K562 (cell line): ENCODE data around the gene LCA5L. TPM values are rescaled to one million over a fixed set of nuclear protein-coding genes. Genes with fewer than 3 reads are reported as not detected.

ENCODE experiments used
- ARID2 ChIP-seq: fragments of 450-650 bp; IDR thresholded peaks from 2 replicates; pipeline ENCODE4 v1.6.1; 2017; ENCODE audit warnings: antibody characterized with exemption, mild to moderate bottlenecking
- ATF1 ChIP-seq, 2 experiments: fragments of 450-650 bp in 1 of 2; IDR thresholded peaks; 2 replicates each; pipeline ENCODE4 v1.6.1; 2016; ENCODE audit warnings: missing compliant biosample characterization in 1 of 2, missing genetic modification characterization in 1 of 2
- ETV6 ChIP-seq, 3 experiments: fragments of 150-350 bp in 1 of 3; sonication (generic) in 1 of 3; formaldehyde crosslinking in 1 of 3; IDR thresholded peaks; 2 replicates each; pipeline versions ENCODE4 v1.6.1 to v1.8.0; 2014 to 2022; ENCODE audit warnings: borderline replicate concordance in 2 of 3, low read depth in 2 of 3, antibody characterized with exemption in 1 of 3, low read length in 1 of 3, mild to moderate bottlenecking in 1 of 3, missing genetic modification reagents in 1 of 3
- KAT2B ChIP-seq: IDR thresholded peaks from one replicate; pipeline ENCODE4 v1.6.1; 2012; ENCODE audit warnings: low read depth, mild to moderate bottlenecking, control low read depth, inconsistent platforms, low read length, moderate library complexity
- NCOA4 ChIP-seq: fragments of 450-650 bp; IDR thresholded peaks from 2 replicates; pipeline ENCODE4 v1.6.1; 2018; ENCODE audit warnings: mild to moderate bottlenecking; ENCODE audit not compliant: partially characterized antibody
- PPARD ChIP-seq: fragments of 250-450 bp; sonication (Bioruptor Pico); IDR thresholded peaks from 2 replicates; pipeline ENCODE4 v1.8.0; 2022; ENCODE audit warnings: inconsistent platforms, mild to moderate bottlenecking, moderate library complexity
- RBM15 ChIP-seq: fragments of 200-400 bp; formaldehyde crosslinking; IDR thresholded peaks from 2 replicates; pipeline ENCODE4 v1.6.1; 2018; ENCODE audit warnings: mild to moderate bottlenecking, low read length, moderate library complexity; ENCODE audit not compliant: insufficient read depth
- RBM34 ChIP-seq: fragments of 200-400 bp; formaldehyde crosslinking; IDR thresholded peaks from 2 replicates; pipeline ENCODE4 v1.6.1; 2018; ENCODE audit warnings: low read length, borderline replicate concordance; ENCODE audit not compliant: insufficient read depth
- SMARCB1 ChIP-seq: IDR thresholded peaks from 2 replicates; pipeline ENCODE4 v1.6.1; 2011; ENCODE audit warnings: improper control_type of control experiment, low read depth; ENCODE audit not compliant: insufficient read length
- polyA plus RNA-seq, 8 experiments: library from polyadenylated mRNA; depleted of rRNA in 4 of 8; stranded (reverse) in 5 of 8; unstranded in 3 of 8; fragments of >200 nt; fragmentation: Nextera tagmentation in 2 of 8; fragmentation: Illumina TruSeq in 1 of 8; extraction: Ambion mirVana in 2 of 8; extraction: Trizol in 1 of 8; gene quantifications; 2 replicates each; pipeline versions ENCODE4 v1.2.1 to v1.2.3, GENCODE V29; 2011 to 2014; ENCODE audit warnings: inconsistent platforms in 1 of 8, missing spikeins in 1 of 8
- total RNA-seq, 7 experiments: library from RNA; depleted of rRNA in 6 of 7; stranded (reverse); fragments of >200 nt in 6 of 7; fragmentation: Illumina TruSeq in 2 of 7; extraction: Trizol in 2 of 7; gene quantifications; 2 replicates each; pipeline versions ENCODE4 v1.2.1 to v1.2.3, GENCODE V29; 2011 to 2021; ENCODE audit warnings: low replicate concordance in 1 of 7
- TF ChIP-seq, protein P1 (sequence below): fragments of 450-650 bp; IDR thresholded peaks from 2 replicates; pipeline ENCODE4 v1.6.1; 2016; ENCODE audit warnings: low read depth, mild to moderate bottlenecking, moderate library complexity
- TF ChIP-seq, protein P2 (sequence below): fragments of 450-650 bp; IDR thresholded peaks from 2 replicates; pipeline ENCODE4 v1.6.1; 2018; ENCODE audit not compliant: partially characterized antibody
- TF ChIP-seq, protein P3 (sequence below): fragments of 450-650 bp; IDR thresholded peaks from 2 replicates; pipeline ENCODE4 v1.6.1; 2014; ENCODE audit warnings: low read depth, mild to moderate bottlenecking, moderate library complexity, borderline replicate concordance
- TF ChIP-seq, protein P4 (sequence below): fragments of 250-450 bp; sonication (Bioruptor Pico); IDR thresholded peaks from 2 replicates; pipeline ENCODE4 v1.5.0; 2022; ENCODE audit warnings: mild to moderate bottlenecking
- TF ChIP-seq, protein P5 (sequence below): fragments of 250-450 bp; sonication (Bioruptor Pico); IDR thresholded peaks from 2 replicates; pipeline ENCODE4 v1.5.0; 2020; ENCODE audit warnings: mild to moderate bottlenecking

Gene LCA5L
- total and polyA plus RNA-seq, 9 of the 15 experiments (the other 6 are each of a cell fraction or from before 2014, with no cell fraction given) = 1.8 to 4.9 (median 3.8) TPM

DNA sequence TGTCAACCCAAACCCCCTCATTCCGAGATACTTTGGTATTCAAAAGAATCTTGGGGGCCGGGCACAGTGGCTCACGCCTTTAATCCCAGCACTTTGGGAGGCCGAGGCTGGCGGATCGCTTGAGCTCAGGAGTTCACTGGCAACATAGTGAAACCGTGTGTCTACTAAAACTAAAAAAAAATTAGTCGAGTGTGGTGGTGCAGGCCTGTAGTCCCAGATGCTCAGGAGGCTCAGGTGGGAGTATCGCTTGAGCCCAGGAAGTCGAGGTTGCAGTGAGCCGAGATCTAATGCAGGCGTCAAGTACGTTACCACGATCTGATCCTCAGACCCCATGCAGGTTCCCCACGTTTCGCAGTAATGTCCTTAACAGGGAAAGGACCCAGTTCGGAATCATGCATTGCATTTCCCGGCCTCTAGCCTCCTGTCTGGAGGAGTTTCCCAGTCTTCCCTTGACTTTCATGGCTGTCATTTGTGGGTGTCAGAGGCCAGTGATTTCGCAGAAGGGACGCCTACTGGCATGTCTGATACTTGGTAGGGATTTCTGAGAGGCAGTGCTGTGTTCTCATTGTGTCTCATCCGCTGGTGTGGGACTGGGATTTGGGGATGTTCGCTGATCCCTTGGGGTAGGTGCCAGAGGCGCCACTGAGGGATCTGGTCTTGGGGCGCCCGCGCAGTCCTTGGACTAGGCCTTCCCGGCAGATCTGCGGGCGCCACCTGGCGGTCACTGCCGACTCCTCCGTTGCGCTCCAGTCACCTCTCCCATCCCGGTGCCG, 57.4 kb downstream of the LCA5L start (continued):
- TF ChIP-seq, protein P1, sequence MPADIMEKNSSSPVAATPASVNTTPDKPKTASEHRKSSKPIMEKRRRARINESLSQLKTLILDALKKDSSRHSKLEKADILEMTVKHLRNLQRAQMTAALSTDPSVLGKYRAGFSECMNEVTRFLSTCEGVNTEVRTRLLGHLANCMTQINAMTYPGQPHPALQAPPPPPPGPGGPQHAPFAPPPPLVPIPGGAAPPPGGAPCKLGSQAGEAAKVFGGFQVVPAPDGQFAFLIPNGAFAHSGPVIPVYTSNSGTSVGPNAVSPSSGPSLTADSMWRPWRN = 0 out of 2 replicates have a peak, but pooled peaks have one; percentile 14
- TF ChIP-seq ARID2 (peak; percentile 90), PPARD (no peak), RBM34 (no peak), ATF1 (CRISPR knock-in tag; IDR thresholded peaks at IDR 0.05) (no peak), ATF1 (tag; IDR thresholded peaks at IDR 0.05) (peak; percentile 39; the same call in 1 of the 2 replicates), ETV6 (IDR thresholded peaks at IDR 0.05; ENCODE audit: borderline replicate concordance in 1 of 2, low read depth in 2 of 2, low read length in 1 of 2) (no peak), ETV6 (CRISPR knock-in tag; IDR thresholded peaks at IDR 0.05; ENCODE audit: borderline replicate concordance) (no peak), SMARCB1 (no peak), KAT2B (no peak), NCOA4 (no peak), RBM15 (no peak)
- TF ChIP-seq, protein P2, sequence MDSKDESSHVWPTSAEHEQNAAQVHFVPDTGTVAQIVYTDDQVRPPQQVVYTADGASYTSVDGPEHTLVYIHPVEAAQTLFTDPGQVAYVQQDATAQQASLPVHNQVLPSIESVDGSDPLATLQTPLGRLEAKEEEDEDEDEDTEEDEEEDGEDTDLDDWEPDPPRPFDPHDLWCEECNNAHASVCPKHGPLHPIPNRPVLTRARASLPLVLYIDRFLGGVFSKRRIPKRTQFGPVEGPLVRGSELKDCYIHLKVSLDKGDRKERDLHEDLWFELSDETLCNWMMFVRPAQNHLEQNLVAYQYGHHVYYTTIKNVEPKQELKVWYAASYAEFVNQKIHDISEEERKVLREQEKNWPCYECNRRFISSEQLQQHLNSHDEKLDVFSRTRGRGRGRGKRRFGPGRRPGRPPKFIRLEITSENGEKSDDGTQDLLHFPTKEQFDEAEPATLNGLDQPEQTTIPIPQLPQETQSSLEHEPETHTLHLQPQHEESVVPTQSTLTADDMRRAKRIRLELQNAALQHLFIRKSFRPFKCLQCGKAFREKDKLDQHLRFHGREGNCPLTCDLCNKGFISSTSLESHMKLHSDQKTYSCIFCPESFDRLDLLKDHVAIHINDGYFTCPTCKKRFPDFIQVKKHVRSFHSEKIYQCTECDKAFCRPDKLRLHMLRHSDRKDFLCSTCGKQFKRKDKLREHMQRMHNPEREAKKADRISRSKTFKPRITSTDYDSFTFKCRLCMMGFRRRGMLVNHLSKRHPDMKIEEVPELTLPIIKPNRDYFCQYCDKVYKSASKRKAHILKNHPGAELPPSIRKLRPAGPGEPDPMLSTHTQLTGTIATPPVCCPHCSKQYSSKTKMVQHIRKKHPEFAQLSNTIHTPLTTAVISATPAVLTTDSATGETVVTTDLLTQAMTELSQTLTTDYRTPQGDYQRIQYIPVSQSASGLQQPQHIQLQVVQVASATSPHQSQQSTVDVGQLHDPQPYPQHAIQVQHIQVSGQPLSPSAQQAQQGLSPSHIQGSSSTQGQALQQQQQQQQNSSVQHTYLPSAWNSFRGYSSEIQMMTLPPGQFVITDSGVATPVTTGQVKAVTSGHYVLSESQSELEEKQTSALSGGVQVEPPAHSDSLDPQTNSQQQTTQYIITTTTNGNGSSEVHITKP = no peak
- TF ChIP-seq, protein P3, sequence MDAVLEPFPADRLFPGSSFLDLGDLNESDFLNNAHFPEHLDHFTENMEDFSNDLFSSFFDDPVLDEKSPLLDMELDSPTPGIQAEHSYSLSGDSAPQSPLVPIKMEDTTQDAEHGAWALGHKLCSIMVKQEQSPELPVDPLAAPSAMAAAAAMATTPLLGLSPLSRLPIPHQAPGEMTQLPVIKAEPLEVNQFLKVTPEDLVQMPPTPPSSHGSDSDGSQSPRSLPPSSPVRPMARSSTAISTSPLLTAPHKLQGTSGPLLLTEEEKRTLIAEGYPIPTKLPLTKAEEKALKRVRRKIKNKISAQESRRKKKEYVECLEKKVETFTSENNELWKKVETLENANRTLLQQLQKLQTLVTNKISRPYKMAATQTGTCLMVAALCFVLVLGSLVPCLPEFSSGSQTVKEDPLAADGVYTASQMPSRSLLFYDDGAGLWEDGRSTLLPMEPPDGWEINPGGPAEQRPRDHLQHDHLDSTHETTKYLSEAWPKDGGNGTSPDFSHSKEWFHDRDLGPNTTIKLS = peak; percentile 61; the same call in 1 of the 2 replicates
- TF ChIP-seq, protein P4, sequence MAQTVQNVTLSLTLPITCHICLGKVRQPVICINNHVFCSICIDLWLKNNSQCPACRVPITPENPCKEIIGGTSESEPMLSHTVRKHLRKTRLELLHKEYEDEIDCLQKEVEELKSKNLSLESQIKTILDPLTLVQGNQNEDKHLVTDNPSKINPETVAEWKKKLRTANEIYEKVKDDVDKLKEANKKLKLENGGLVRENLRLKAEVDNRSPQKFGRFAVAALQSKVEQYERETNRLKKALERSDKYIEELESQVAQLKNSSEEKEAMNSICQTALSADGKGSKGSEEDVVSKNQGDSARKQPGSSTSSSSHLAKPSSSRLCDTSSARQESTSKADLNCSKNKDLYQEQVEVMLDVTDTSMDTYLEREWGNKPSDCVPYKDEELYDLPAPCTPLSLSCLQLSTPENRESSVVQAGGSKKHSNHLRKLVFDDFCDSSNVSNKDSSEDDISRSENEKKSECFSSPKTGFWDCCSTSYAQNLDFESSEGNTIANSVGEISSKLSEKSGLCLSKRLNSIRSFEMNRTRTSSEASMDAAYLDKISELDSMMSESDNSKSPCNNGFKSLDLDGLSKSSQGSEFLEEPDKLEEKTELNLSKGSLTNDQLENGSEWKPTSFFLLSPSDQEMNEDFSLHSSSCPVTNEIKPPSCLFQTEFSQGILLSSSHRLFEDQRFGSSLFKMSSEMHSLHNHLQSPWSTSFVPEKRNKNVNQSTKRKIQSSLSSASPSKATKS (CRISPR knock-in tag) = no peak
- TF ChIP-seq, protein P5, sequence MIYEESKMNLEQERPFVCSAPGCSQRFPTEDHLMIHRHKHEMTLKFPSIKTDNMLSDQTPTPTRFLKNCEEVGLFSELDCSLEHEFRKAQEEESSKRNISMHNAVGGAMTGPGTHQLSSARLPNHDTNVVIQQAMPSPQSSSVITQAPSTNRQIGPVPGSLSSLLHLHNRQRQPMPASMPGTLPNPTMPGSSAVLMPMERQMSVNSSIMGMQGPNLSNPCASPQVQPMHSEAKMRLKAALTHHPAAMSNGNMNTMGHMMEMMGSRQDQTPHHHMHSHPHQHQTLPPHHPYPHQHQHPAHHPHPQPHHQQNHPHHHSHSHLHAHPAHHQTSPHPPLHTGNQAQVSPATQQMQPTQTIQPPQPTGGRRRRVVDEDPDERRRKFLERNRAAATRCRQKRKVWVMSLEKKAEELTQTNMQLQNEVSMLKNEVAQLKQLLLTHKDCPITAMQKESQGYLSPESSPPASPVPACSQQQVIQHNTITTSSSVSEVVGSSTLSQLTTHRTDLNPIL (CRISPR knock-in tag) = no peak
